GM19099 (cell line): Measurements from ENCODE around the gene NHLH1.

ENCODE experiments used
- POLR2A ChIP-seq: IDR thresholded peaks from 3 replicates; pipeline ENCODE4 v1.6.1; 2011; ENCODE audit warnings: low read depth; ENCODE audit not compliant: insufficient read length; ENCODE audit errors: extremely low read depth

Gene NHLH1

GRCh38 chr1:160370561-160371345 is 3.9 kb downstream of the NHLH1 start:
- TF ChIP-seq POLR2A: no peak

GRCh38 chr1:160371346-160371631 is 4.4 kb downstream of the NHLH1 start:
- TF ChIP-seq POLR2A: no peak

- no peak for TF ChIP-seq POLR2A
These were observed 4.9 kb downstream of the NHLH1 start for GRCh38 chr1:160371756-160372155.

- no peak for TF ChIP-seq POLR2A
These were observed 6.8 kb downstream of the NHLH1 start for GRCh38 chr1:160373696-160374095.

- no peak for TF ChIP-seq POLR2A
These were observed 7.6 kb downstream of the NHLH1 start for GRCh38 chr1:160374306-160375110.

- no peak for TF ChIP-seq POLR2A
These were observed 9.1 kb downstream of the NHLH1 start for GRCh38 chr1:160375788-160376524.

GRCh38 chr1:160376525-160377131 is 9.8 kb downstream of the NHLH1 start:
- no peak for TF ChIP-seq POLR2A

- no peak for TF ChIP-seq POLR2A
These were observed 10.8 kb downstream of the NHLH1 start for GRCh38 chr1:160377585-160378206.

- no peak for TF ChIP-seq POLR2A
These were observed 27.8 kb downstream of the NHLH1 start for GRCh38 chr1:160394673-160395072.

- TF ChIP-seq POLR2A: no peak
These were observed 30.8 kb downstream of the NHLH1 start for GRCh38 chr1:160397651-160398050.

GRCh38 chr1:160398823-160399222 is 32.0 kb downstream of the NHLH1 start:
- TF ChIP-seq POLR2A: no peak

- TF ChIP-seq POLR2A: no peak
These were observed 32.8 kb downstream of the NHLH1 start for GRCh38 chr1:160399544-160400222.

- TF ChIP-seq POLR2A: no peak
These were observed 33.4 kb downstream of the NHLH1 start, which contains the start of gene VANGL2 for GRCh38 chr1:160400223-160400645. VANGL2 (plus strand) TSS chr1:160400564; CDS start chr1:160415838, 15,274 bp downstream.
